CD4-positive, alpha-beta T cell treated with Interleukin-1 beta for 1 hour (primary cell): ENCODE measurements around the gene PGAP2.
"Not testable (repeated sequence)": the region's sequence is repeated elsewhere in the genome, so short reads cannot be mapped to it uniquely, and the experiment has no call there.

Experiments
- DNase-seq, 2 donors: peaks; one replicate each; pipeline ENCODE4 v3.0.0-alpha.2; 2020 to 2022

PGAP2 gene

GRCh38 chr11:3807909-3808860 is at the start of gene PGAP2:
Gene PGAP2 (plus strand): TSS chr11:3808560. CDS start chr11:3811260, 2,700 bp downstream.
- DNase-seq, result peak; percentile 55 to 62

GRCh38 chr11:3764266-3764665 is 44.1 kb upstream of the PGAP2 start:
- DNase-seq, result no peak

DNA sequence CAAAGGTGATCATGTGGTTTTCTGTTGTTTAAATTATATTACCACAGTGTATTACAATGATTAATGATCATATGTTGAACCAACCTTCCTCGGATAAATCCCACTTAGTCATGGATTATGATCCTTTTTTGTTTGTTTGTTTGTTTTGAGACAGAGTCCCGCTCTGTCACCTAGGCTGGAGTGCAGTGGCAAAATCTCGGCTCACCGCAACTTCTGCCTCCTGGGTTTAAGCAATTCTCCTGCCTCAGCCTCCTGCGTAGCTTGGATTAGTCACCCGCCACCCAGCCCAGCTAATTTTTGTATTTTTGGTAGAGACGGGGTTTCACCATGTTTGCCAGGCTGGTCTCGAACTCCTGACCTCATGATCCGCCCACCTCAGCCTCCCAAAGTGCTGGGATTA is 41.5 kb upstream of the PGAP2 start:
- not testable (repeated sequence) for DNase-seq

- no peak for DNase-seq
These were observed 40.8 kb upstream of the PGAP2 start for GRCh38 chr11:3767536-3767935.

DNA sequence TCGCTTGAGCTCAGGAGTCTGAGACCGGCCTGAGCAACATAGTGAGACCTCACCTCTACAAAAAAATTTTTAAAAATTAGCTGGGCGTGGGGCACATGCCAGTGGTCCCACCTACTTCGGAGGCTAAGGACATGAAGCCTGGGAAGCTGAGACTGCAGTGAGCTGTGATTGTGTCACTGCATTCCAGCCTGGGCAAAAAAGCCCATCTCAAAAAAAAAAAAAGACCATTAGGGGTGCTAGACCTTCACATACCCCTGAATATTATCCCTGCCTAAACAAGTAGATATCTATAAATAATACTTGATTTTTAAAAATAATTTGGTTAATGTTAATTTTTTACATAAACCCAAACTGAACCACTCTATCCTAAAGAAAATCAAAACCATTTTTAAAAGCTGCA is 35.2 kb upstream of the PGAP2 start:
- DNase-seq, result no peak

GRCh38 chr11:3775736-3776406 is 32.5 kb upstream of the PGAP2 start:
- no peak for DNase-seq

DNA sequence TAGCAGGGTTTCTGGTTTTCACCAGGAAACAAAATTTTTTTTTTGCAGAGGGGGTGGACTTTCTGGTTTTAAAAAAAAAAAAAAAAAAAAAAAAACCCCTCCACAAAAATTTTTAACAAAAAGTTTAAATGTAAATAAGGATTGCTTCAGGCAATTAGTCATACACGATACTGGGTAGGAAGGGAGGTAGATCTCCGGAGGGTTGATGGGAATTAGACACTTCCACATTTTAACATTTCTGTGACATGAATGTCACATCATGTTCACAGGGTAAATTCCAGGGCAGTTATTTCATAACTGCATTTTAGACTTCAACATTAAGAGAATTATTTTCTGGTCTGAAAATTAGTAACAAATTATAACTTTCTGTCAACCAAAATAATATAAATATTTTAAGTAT is 26.9 kb upstream of the PGAP2 start:
- no peak for DNase-seq

GRCh38 chr11:3782963-3783362 is 25.4 kb upstream of the PGAP2 start:
- DNase-seq, result no peak

DNA sequence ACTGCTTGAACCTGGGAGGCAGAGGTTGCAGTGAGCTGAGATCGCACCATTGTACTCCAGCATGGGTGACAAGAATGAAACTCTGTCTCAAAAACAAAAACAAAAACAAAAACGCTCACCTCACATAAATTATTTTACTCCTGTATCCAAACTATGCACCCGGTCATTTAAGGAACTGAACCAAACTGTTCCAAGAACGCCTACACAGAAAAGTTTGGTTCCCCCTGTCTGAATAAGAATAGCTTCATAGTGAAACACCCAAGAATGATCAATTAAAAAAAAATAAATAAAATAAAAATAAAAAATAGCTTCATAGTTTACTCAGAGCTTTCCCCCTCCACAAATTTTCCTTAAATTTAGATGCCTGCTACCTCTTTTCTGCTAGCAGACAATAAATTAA is 24.7 kb upstream of the PGAP2 start:
- no peak for DNase-seq

DNA sequence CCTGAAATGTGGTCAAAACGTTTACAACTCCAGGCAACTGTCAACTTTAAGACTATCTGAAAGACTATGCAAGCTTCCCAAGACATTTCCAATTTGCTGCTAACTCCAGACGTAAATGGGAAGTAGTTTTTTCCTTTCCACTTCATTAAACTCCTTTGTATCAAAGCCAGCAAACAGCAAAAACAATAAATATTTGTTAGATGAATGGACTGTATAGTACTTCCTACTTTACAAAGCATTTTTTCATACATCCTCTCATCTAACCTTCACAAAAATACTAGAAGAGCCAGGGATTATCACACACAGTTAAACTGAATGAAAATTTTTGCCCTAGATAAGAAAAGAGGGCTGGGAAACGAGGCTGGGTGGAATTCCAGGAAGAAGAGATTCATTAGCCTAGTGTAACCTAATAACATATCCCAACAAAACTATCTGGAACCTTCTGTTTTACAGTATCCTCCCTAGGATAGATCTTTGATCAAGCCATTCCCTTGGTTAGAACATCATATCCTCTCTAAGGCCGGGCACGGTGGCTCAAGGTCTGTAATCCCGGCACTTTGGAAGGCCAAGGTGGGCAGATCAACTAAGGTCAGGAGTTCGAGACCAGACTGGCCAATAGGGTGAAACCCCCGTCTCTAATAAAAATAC is 21.5 kb upstream of the PGAP2 start:
- no peak for DNase-seq

GRCh38 chr11:3794387-3794786 is 14.0 kb upstream of the PGAP2 start:
- not testable (repeated sequence) for DNase-seq

GRCh38 chr11:3795131-3796001 is 13.0 kb upstream of the PGAP2 start:
- DNase-seq, result no peak

- no peak for DNase-seq
These were observed 12.4 kb upstream of the PGAP2 start for GRCh38 chr11:3796002-3796311.

DNA sequence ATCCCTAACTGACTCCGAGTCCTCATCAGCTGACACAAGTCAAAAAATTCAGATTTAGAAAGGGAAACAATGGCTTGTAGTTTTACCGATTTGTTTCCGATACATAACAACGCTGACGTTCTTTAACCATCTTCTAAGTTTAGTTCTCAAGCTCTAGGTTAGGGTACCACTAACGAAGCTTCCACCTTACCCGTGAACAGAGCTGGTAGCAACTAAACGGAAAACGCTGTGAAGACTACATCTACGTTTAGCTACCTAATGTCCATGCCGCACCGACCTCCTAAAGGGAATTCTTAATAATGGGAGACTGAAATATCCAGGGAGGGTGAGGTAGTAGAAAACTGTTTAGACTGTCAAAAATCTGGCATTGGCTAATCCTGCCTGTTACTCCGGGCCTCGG is 12.0 kb upstream of the PGAP2 start:
- DNase-seq, result no peak

DNA sequence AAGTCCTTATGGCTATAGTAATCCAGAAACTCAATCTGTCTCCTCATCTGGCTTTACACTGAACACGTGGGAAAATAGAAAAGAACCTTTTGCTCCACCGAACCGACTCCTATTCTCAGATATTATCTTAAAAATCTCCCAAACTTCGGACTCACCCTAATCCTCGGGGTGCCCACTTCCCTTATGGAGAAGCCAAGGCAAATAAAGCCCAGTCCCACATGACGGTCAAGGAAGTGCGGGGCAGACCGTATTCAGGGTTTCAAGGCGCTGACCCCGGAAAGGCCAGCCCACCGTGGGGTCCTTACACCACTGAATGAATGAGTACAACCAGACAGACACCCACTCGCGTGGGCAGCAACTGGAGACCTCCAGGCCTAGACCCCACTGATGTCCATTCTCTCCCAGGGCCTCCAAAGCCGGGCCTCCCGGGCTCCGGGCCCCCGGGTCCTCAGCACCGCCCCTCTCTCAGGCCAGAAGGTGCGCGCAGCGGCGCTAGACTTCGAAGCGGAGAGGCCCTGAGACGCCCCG is 11.5 kb upstream of the PGAP2 start:
- DNase-seq, result no peak

DNA sequence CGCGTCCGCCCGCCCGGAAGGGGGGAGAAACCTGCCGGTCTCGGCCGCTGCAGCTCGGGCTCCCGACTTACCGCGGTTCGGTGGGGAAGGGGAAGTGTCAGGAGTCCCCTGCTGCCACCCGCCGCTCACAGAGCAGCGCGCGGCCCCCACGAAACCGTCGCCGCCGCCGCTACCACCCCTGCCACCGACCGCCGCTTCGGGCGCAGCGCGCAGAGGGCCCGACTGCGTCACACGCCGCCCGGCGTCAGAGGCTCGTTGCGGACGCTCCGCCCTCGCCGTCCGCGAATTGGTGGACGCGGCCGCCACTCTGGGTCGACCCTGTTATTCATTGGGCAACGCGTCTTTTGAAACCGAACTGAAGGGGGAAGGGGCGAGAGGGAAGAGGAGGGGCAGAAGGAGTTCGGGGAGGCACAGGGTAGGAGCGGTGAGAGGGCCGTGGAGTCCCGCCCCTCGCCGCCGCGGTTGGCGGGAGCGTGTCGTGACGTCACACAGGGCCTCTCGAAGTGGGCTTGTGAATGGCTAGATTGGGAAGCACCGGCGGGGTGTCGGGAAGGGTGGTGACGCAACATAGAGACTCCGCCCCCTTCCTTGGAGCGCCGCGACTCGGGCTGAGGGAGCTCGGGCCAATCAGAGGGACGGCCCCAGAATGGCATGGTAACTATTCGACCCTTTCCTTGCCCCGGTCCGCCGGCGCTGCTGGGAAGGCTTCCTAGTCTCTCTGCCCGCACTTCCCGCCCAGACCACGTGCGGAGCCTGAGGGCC is 10.8 kb upstream of the PGAP2 start, which contains the start of gene NUP98:
NUP98 (minus strand) TSS at position 226 of the 762 bp plus-strand sequence. CDS start 15,437 bp downstream, outside the sequence.
- DNase-seq, result peak; percentile 100

DNA sequence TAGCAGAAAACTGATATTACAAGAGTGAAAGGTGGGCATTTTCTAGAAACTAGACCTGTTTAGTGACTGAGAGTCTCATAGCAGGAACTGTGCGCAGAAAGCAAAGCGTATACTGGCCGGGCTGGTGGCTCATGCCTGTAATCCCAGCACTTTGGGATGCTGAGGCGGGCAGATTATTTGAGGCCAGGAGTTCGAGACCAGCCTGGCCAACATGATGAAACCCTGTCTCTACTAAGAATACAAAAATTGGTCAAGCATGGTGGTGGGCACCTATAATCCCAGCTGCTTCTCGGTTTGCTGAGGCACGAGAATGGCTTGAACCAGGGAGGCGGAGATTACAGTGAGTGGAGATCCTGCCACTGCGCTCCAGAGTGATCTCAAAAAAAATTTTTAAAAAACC is 9.2 kb upstream of the PGAP2 start:
- DNase-seq, result no peak

GRCh38 chr11:3799873-3800272 is 8.5 kb upstream of the PGAP2 start:
- no peak for DNase-seq

GRCh38 chr11:3802011-3802790 is 6.2 kb upstream of the PGAP2 start:
- DNase-seq, result no peak

GRCh38 chr11:3803726-3804495 is 4.4 kb upstream of the PGAP2 start:
- no peak for DNase-seq
